Osteoblast (primary cell): ENCODE data around the gene ACIN1. TPM values are rescaled to one million over a fixed set of nuclear protein-coding genes. Genes with fewer than 3 reads are reported as not detected.

Experiments used
- DNase-seq: peaks from one replicate; pipeline ENCODE4 v3.0.0; 2011; ENCODE audit warnings: low spot score, mixed read lengths; ENCODE audit not compliant: insufficient read length; ENCODE audit errors: missing footprints
- H2AFZ ChIP-seq: 2 replicates; pipeline ENCODE4 v1.6.0; 2011; ENCODE audit warnings: mild to moderate bottlenecking, low read length
- H3K27ac ChIP-seq: 2 replicates; pipeline ENCODE4 v1.5.1; 2011; ENCODE audit warnings: mild to moderate bottlenecking, low read depth, low read length, moderate library complexity
- H3K27me3 ChIP-seq: 2 replicates; pipeline ENCODE4 v1.6.0; 2012; ENCODE audit warnings: mild to moderate bottlenecking, control low read depth, inconsistent platforms, low read length, moderate library complexity; ENCODE audit not compliant: insufficient read depth
- H3K36me3 ChIP-seq: 2 replicates; pipeline ENCODE4 v1.5.1; 2011; ENCODE audit warnings: mild to moderate bottlenecking, low read length, control low read depth, moderate library complexity; ENCODE audit not compliant: insufficient read depth
- H3K4me1 ChIP-seq: 2 replicates; pipeline ENCODE4 v1.5.1; 2011; ENCODE audit warnings: mild to moderate bottlenecking, low read length, control low read depth, moderate library complexity; ENCODE audit not compliant: insufficient read depth
- H3K4me2 ChIP-seq: 2 replicates; pipeline ENCODE4 v1.6.0; 2011; ENCODE audit warnings: mild to moderate bottlenecking, low read length; ENCODE audit not compliant: insufficient read depth
- H3K4me3 ChIP-seq: fragments of 200-600 bp; sonication (generic); 3 replicates; pipeline ENCODE4 v1.5.1; 2012; ENCODE audit warnings: mild to moderate bottlenecking, low read length, inconsistent platforms; ENCODE audit not compliant: insufficient read depth
- H3K79me2 ChIP-seq: 2 replicates; pipeline ENCODE4 v1.6.0; 2012; ENCODE audit warnings: mild to moderate bottlenecking, low read length, control low read depth, inconsistent platforms; ENCODE audit not compliant: insufficient read depth
- H3K9me3 ChIP-seq: 2 replicates; pipeline ENCODE4 v1.5.1; 2011; ENCODE audit warnings: low read depth, low read length, control low read depth
- H4K20me1 ChIP-seq: 2 replicates; pipeline ENCODE4 v1.6.0; 2012; ENCODE audit warnings: mild to moderate bottlenecking, low read length, control low read depth; ENCODE audit not compliant: insufficient read depth
- CTCF ChIP-seq: IDR thresholded peaks from 2 replicates; pipeline ENCODE4 v1.5.1; 2011; ENCODE audit warnings: mild to moderate bottlenecking, low read depth, low read length, moderate library complexity; ENCODE audit errors: extremely low read depth
- total RNA-seq: library from RNA; depleted of rRNA; stranded (reverse); fragments of >200 nt; gene quantifications from 2 replicates; pipeline ENCODE4 v1.2.3, GENCODE V29; 2012

The ACIN1 gene
- total RNA-seq, 1 donor: 90.5 TPM

GRCh38 chr14:23071244-23071920 is 23.6 kb downstream of the ACIN1 start:
- no peak for TF ChIP-seq CTCF
- H2AFZ ChIP-seq: peak overlapping the region; percentile 75
- peak overlapping the region; percentile 78 for H3K27ac ChIP-seq
- H3K27me3 ChIP-seq: no peaks in the 10 kb centered on the region
- peak overlapping the region; percentile 98 for H3K4me2 ChIP-seq
- H3K79me2 ChIP-seq: peaks cover 84% of the 10 kb centered on the region
- peaks cover 73% of the 10 kb centered on the region for H3K36me3 ChIP-seq
- peaks cover 35% of the 10 kb centered on the region for H3K4me1 ChIP-seq
- peak; percentile 96 for DNase-seq
- no peaks in the 10 kb centered on the region for H3K9me3 ChIP-seq
- H3K4me3 ChIP-seq: peak overlapping the region; percentile 86
- H4K20me1 ChIP-seq: peaks cover 34% of the 10 kb centered on the region

GRCh38 chr14:23070262-23071129 is 24.4 kb downstream of the ACIN1 start:
- DNase-seq: peak; percentile 65
- Histone ChIP-seq H3K36me3 (peaks cover 73% of the 10 kb centered on the region), H3K4me2 (peak overlapping the region; percentile 98), H4K20me1 (peaks cover 41% of the 10 kb centered on the region), H3K27me3 (no peaks in the 10 kb centered on the region), H3K4me1 (peaks cover 35% of the 10 kb centered on the region), H3K9me3 (no peaks in the 10 kb centered on the region), H3K4me3 (peak overlapping the region; percentile 86), H2AFZ (no peak overlapping the region), H3K27ac (peak overlapping the region; percentile 78), H3K79me2 (peaks cover 84% of the 10 kb centered on the region)
- no peak for TF ChIP-seq CTCF

- peak; percentile 21 for DNase-seq
- Histone ChIP-seq H3K4me1 (peaks cover 35% of the 10 kb centered on the region), H3K4me2 (peak overlapping the region; percentile 37), H3K36me3 (peaks cover 71% of the 10 kb centered on the region), H3K27ac (no peak overlapping the region), H3K4me3 (no peak overlapping the region), H4K20me1 (peaks cover 41% of the 10 kb centered on the region), H3K27me3 (no peaks in the 10 kb centered on the region), H3K9me3 (no peaks in the 10 kb centered on the region), H3K79me2 (peaks cover 81% of the 10 kb centered on the region), H2AFZ (no peak overlapping the region)
- TF ChIP-seq CTCF: no peak
Observed at GRCh38 chr14:23069413-23069806, 25.5 kb downstream of the ACIN1 start.
